KMS-11 (cell line): Measurements from ENCODE around the gene SPOCK3.
"Not testable (repeated sequence)": the region's sequence is repeated elsewhere in the genome, so short reads cannot be mapped to it uniquely, and the experiment has no call there.

Source experiments
- H2AFZ ChIP-seq: fragments of 200-600 bp; sonication (generic); 2 replicates; pipeline ENCODE4 v1.6.1; 2016; ENCODE audit warnings: antibody characterized with exemption, mixed run types, low read depth
- H3K27ac ChIP-seq: fragments of 200-600 bp; sonication (generic); 2 replicates; pipeline ENCODE4 v1.6.1; 2016; ENCODE audit warnings: mild to moderate bottlenecking, mixed run types
- H3K27me3 ChIP-seq: fragments of 200-600 bp; sonication (generic); 2 replicates; pipeline ENCODE4 v1.6.1; 2017; ENCODE audit warnings: mild to moderate bottlenecking, low read depth, mixed run types, moderate library complexity; ENCODE audit not compliant: insufficient read depth
- H3K36me3 ChIP-seq: fragments of 200-600 bp; sonication (generic); 2 replicates; pipeline ENCODE4 v1.6.1; 2017; ENCODE audit warnings: mild to moderate bottlenecking, mixed run types; ENCODE audit not compliant: insufficient read depth
- H3K4me1 ChIP-seq: fragments of 200-600 bp; sonication (generic); 2 replicates; pipeline ENCODE4 v1.6.1; 2016; ENCODE audit warnings: mild to moderate bottlenecking, low read depth, mixed run types; ENCODE audit not compliant: poor library complexity, severe bottlenecking
- H3K4me2 ChIP-seq: fragments of 200-600 bp; sonication (generic); 2 replicates; pipeline ENCODE4 v1.7.0; 2016; ENCODE audit warnings: mild to moderate bottlenecking, mixed run types
- H3K4me3 ChIP-seq: fragments of 200-600 bp; sonication (generic); IDR thresholded peaks from 2 replicates; pipeline ENCODE4 v1.6.1; 2017; ENCODE audit warnings: low read depth, low read length, mixed read lengths; ENCODE audit not compliant: insufficient read depth
- H3K79me2 ChIP-seq: fragments of 200-600 bp; sonication (generic); 2 replicates; pipeline ENCODE4 v1.6.1; 2016; ENCODE audit warnings: low read depth, mixed run types; ENCODE audit not compliant: insufficient read depth
- H3K9ac ChIP-seq: fragments of 200-600 bp; sonication (generic); 2 replicates; pipeline ENCODE4 v1.6.1; 2016; ENCODE audit warnings: mild to moderate bottlenecking, mixed run types
- H4K20me1 ChIP-seq: fragments of 200-600 bp; sonication (generic); 2 replicates; pipeline ENCODE4 v1.6.1; 2016; ENCODE audit warnings: mild to moderate bottlenecking, mixed run types; ENCODE audit not compliant: insufficient read depth
- TF ChIP-seq, protein P1 (sequence below): fragments of 200-600 bp; sonication (generic); conservative IDR thresholded peaks from 2 replicates; pipeline ENCODE4 v1.6.1; 2017; ENCODE audit warnings: low read depth, mild to moderate bottlenecking, antibody characterized with exemption, low read length, moderate library complexity, mixed read lengths

The SPOCK3 gene

DNA sequence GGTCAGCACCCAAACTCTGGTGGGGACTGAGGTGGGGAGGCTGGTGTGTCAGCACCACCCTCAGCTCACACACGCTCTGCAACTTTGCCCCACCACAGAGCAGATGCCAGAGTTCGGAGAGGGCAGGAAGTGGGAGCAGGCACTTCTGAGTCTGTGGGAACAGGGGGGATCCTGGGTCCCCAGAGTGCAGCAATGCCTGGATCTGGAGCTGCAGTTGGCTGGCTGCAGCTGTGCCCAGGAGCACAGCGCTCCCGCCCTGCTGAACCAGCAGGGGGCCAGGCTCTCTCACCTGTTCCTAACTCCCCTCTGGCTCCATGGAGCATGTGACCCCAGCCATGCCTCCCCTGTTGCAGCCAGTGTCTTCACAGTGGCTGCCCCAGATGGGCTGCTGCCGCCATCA is 252.4 kb downstream of the SPOCK3 start:
- no peaks in the 10 kb centered on the region for H3K36me3 ChIP-seq
- TF ChIP-seq, protein P1, sequence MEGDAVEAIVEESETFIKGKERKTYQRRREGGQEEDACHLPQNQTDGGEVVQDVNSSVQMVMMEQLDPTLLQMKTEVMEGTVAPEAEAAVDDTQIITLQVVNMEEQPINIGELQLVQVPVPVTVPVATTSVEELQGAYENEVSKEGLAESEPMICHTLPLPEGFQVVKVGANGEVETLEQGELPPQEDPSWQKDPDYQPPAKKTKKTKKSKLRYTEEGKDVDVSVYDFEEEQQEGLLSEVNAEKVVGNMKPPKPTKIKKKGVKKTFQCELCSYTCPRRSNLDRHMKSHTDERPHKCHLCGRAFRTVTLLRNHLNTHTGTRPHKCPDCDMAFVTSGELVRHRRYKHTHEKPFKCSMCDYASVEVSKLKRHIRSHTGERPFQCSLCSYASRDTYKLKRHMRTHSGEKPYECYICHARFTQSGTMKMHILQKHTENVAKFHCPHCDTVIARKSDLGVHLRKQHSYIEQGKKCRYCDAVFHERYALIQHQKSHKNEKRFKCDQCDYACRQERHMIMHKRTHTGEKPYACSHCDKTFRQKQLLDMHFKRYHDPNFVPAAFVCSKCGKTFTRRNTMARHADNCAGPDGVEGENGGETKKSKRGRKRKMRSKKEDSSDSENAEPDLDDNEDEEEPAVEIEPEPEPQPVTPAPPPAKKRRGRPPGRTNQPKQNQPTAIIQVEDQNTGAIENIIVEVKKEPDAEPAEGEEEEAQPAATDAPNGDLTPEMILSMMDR = no peak

DNA sequence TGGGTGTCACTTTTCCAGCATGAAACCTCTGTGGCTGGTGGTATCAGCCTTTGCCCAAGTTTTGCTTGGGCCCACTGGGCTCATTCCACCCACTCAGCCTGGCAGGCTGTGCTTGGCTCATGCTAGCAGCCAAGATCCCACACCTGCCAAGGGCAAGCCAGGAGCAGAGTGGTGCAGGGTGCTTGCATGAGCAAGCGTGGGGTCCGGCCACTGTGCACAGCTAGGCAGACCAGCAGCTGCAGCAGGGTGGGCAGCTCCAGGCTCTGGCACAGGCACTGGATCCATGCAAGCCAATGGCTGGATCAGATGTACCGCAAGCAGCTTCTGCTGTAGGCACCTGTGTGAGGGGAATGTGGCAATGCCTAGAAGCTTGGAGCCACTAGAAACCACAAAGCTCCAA is 253.9 kb downstream of the SPOCK3 start:
- Histone ChIP-seq H3K4me1 (no peaks in the 10 kb centered on the region), H3K27me3 (no peaks in the 10 kb centered on the region), H3K79me2 (no peaks in the 10 kb centered on the region), H4K20me1 (no peaks in the 10 kb centered on the region), H3K36me3 (no peaks in the 10 kb centered on the region), H3K27ac (no peak overlapping the region), H3K9ac (no peak overlapping the region), H2AFZ (no peak overlapping the region), H3K4me2 (no peak overlapping the region), H3K4me3 (no peak overlapping the region)
- TF ChIP-seq, protein P1 = no peak

More for the DNA sequence above, 252.4 kb downstream of the SPOCK3 start:
- Histone ChIP-seq H3K4me1 (no peaks in the 10 kb centered on the region), H3K79me2 (no peaks in the 10 kb centered on the region), H3K4me2 (no peak overlapping the region), H3K27me3 (no peaks in the 10 kb centered on the region), H3K9ac (no peak overlapping the region), H4K20me1 (no peaks in the 10 kb centered on the region), H3K27ac (no peak overlapping the region), H3K4me3 (no peak overlapping the region), H2AFZ (no peak overlapping the region)

DNA sequence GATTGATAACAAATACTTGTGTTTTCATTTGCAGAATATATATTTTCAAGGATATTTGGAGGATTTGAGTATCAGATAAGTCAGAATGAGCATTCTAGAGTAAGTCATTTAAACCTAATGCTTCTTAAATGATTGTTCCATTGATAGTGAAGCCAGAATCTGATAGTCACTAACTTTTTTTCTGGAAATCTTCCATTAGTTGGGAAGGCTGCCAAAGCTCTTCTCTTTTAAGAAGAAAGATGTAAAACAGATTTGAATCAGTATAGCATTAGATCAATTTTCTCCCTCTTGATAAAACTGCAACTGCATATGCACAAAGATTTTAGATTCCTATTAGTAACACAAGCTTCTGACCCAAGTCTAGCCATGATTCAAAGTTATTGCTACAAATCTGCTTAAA is 256.7 kb downstream of the SPOCK3 start:
- no peak overlapping the region for H2AFZ ChIP-seq
- no peak overlapping the region for H3K4me3 ChIP-seq
- H3K9ac ChIP-seq = no peak overlapping the region
- H3K36me3 ChIP-seq = no peaks in the 10 kb centered on the region
- H4K20me1 ChIP-seq = no peaks in the 10 kb centered on the region
- H3K27ac ChIP-seq = no peak overlapping the region
- TF ChIP-seq, protein P1 = no peak
- H3K4me1 ChIP-seq = peaks cover 6% of the 10 kb centered on the region
- no peak overlapping the region for H3K4me2 ChIP-seq
- H3K79me2 ChIP-seq = no peaks in the 10 kb centered on the region
- H3K27me3 ChIP-seq = no peaks in the 10 kb centered on the region

DNA sequence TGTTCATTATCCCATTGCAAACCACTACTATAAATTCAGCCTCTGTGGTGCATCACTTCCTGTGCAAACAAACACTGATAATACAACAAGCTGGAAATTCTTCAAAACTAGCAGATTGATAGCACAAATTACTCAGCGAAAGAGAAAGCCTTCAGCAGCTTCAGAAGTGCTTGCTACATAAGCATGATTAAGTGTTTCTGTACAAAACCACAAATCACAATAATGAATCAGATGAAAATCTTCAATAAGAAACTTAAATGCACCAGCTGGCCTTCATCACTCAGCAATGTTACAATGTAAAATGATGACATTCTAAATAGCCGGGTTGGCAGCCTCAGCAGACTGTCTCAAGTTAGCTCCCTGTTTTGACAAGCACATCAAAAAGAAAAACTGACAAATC is 262.2 kb downstream of the SPOCK3 start:
- H4K20me1 ChIP-seq = no peaks in the 10 kb centered on the region
- no peak overlapping the region for H3K9ac ChIP-seq
- peak overlapping the region; percentile 12 for H2AFZ ChIP-seq
- no peaks in the 10 kb centered on the region for H3K36me3 ChIP-seq
- H3K27ac ChIP-seq = peak overlapping the region; percentile 6; the same call in 1 of the 2 replicates
- no peak overlapping the region for H3K4me3 ChIP-seq
- H3K79me2 ChIP-seq = no peaks in the 10 kb centered on the region
- TF ChIP-seq, protein P1 = no peak
- peaks cover 18% of the 10 kb centered on the region for H3K4me1 ChIP-seq
- peak overlapping the region; percentile 56 for H3K4me2 ChIP-seq
- H3K27me3 ChIP-seq = no peaks in the 10 kb centered on the region

DNA sequence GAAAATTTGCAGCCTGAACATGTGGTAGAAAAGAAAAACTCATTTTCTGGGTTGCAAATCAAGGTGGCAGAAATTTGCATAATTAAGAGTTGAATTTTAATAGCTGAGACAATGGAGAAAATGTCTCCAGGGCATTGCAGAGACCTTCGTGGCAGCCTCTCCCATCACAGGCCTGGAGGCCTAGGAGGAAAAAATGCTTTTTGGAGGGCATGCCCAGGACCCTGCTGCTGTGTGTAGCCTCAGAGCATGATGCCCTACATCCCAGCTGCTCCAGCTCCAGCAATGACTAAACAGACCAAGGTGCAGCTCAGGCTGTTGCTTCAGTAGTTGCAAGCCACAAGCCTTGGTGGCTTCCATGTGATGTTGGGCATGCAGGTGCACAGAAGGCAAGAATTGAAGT is 266.1 kb downstream of the SPOCK3 start:
- H3K4me3 ChIP-seq, H3K9ac ChIP-seq, H3K79me2 ChIP-seq, H2AFZ ChIP-seq, H3K36me3 ChIP-seq, H3K27me3 ChIP-seq, H4K20me1 ChIP-seq, H3K4me2 ChIP-seq, H3K27ac ChIP-seq: not testable (repeated sequence)
- peaks cover 18% of the 10 kb centered on the region for H3K4me1 ChIP-seq
